A673 (cell line): ENCODE results near the gene AGXT2. TPM values are rescaled to one million over a fixed set of nuclear protein-coding genes. Genes with fewer than 3 reads are reported as not detected.

Experiments used
- BruUV-seq: library from RNA; stranded (reverse); fragments of 400-500 nt; replicated peaks from 2 replicates; lab custom pipeline; 2021; lab: Mats Ljungman, UMichigan
- CTCF ChIA-PET: fragments of 300-600 bp; sonication (Branson Sonifier 250); formaldehyde crosslinking; loops from one replicate; lab custom pipeline; 2022; ENCODE audit warnings: antibody characterized with exemption; lab: Charles Lee
- POLR2A ChIA-PET: fragments of 300-600 bp; sonication (Branson Sonifier 250); formaldehyde crosslinking; loops from one replicate; lab custom pipeline; 2022; ENCODE audit warnings: antibody characterized with exemption; ENCODE audit not compliant: low non-redundant PET; lab: Charles Lee
- DNase-seq: peaks from one replicate; pipeline ENCODE4 v3.0.0-alpha.2; 2015; ENCODE audit warnings: low spot score
- H3K27ac ChIP-seq: fragments of 200-600 bp; sonication (generic); 2 replicates; pipeline ENCODE4 v1.5.1; 2016; ENCODE audit warnings: mixed run types, low read depth, mild to moderate bottlenecking, mixed read lengths, antibody characterized with exemption, low read length; ENCODE audit not compliant: poor library complexity, severe bottlenecking
- H3K27me3 ChIP-seq: fragments of 200-600 bp; sonication (generic); replicated peaks from 2 replicates; pipeline ENCODE4 v1.6.1; 2017; ENCODE audit warnings: mixed run types, low read depth, mild to moderate bottlenecking, mixed read lengths, antibody characterized with exemption, low read length; ENCODE audit not compliant: insufficient read depth, poor library complexity
- H3K36me3 ChIP-seq: fragments of 200-600 bp; sonication (generic); 2 replicates; pipeline ENCODE4 v1.6.1; 2016; ENCODE audit warnings: mixed run types, mild to moderate bottlenecking, mixed read lengths, antibody characterized with exemption, low read length; ENCODE audit not compliant: insufficient read depth, poor library complexity, severe bottlenecking
- H3K4me1 ChIP-seq: fragments of 200-600 bp; sonication (generic); 2 replicates; pipeline ENCODE4 v1.6.1; 2017; ENCODE audit warnings: mixed run types, mild to moderate bottlenecking, mixed read lengths, antibody characterized with exemption, low read length; ENCODE audit not compliant: insufficient read depth, poor library complexity, severe bottlenecking
- H3K4me3 ChIP-seq: fragments of 200-600 bp; sonication (generic); 2 replicates; pipeline ENCODE4 v1.5.1; 2016; ENCODE audit warnings: low read depth, mixed run types, mild to moderate bottlenecking, mixed read lengths, low read length; ENCODE audit not compliant: poor library complexity, severe bottlenecking
- H3K9me3 ChIP-seq: fragments of 200-600 bp; sonication (generic); 2 replicates; pipeline ENCODE4 v1.6.1; 2016; ENCODE audit warnings: mixed run types, low read depth, mild to moderate bottlenecking, mixed read lengths, antibody characterized with exemption, low read length; ENCODE audit not compliant: poor library complexity, severe bottlenecking
- EZH2 ChIP-seq: fragments of 200-600 bp; sonication (generic); IDR thresholded peaks from 2 replicates; pipeline ENCODE4 v1.6.1; 2017; ENCODE audit warnings: borderline replicate concordance, low read depth, mild to moderate bottlenecking, mixed read lengths, antibody characterized with exemption, low read length; ENCODE audit not compliant: poor library complexity, severe bottlenecking
- intact Hi-C: fragments of 100-400 bp; cut with micrococcal nuclease; formaldehyde crosslinking; loops from one replicate; pipeline ENCODE4 v1.10.0; 2022; ENCODE audit not compliant: unreplicated experiment
- total RNA-seq: library from RNA; stranded (reverse); gene quantifications from 2 replicates; pipeline ENCODE4 v1.2.3, GENCODE V29; 2021
- TF ChIP-seq, protein P1 (sequence below): fragments of 300-800, 200-600 bp; sonication (generic); conservative IDR thresholded peaks from 2 replicates; pipeline ENCODE4 v1.5.1; 2017; ENCODE audit warnings: low read depth, mild to moderate bottlenecking, antibody characterized with exemption, low read length, moderate library complexity, mixed read lengths

AGXT2 gene
- total RNA-seq, 1 experiment from 2014 or later = not detected

DNA sequence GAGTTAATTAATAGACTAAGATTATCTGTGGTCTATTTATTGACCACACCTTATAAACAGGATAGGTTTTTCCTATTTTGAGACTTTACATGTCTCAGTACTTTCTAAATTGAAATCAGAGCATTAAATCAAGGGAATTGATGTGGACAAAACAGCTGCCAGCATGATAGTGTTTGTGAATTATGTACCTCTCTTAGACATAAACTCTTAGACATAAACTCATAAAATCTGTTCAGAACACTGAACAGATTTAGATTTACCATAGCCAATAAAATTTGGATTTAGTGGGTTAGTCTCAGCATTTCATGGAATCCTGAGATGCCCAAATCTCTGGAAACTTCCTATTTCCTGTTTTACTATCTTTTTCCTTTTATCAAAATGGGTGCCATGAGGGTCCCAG is 11.5 kb upstream of the AGXT2 start:
- Histone ChIP-seq H3K4me1 (no peaks in the 10 kb centered on the region), H3K4me3 (no peak overlapping the region), H3K27ac (no peak overlapping the region), H3K9me3 (no peaks in the 10 kb centered on the region), H3K36me3 (no peaks in the 10 kb centered on the region), H3K27me3 (peaks cover 19% of the 10 kb centered on the region)
- ChIA-PET CTCF (no interaction called here), POLR2A (no interaction called here)
- no TSS peak for BruUV-seq
- DNase-seq = no peak
- intact Hi-C loops = no loop called here
- no peak for TF ChIP-seq EZH2
- TF ChIP-seq, protein P1, sequence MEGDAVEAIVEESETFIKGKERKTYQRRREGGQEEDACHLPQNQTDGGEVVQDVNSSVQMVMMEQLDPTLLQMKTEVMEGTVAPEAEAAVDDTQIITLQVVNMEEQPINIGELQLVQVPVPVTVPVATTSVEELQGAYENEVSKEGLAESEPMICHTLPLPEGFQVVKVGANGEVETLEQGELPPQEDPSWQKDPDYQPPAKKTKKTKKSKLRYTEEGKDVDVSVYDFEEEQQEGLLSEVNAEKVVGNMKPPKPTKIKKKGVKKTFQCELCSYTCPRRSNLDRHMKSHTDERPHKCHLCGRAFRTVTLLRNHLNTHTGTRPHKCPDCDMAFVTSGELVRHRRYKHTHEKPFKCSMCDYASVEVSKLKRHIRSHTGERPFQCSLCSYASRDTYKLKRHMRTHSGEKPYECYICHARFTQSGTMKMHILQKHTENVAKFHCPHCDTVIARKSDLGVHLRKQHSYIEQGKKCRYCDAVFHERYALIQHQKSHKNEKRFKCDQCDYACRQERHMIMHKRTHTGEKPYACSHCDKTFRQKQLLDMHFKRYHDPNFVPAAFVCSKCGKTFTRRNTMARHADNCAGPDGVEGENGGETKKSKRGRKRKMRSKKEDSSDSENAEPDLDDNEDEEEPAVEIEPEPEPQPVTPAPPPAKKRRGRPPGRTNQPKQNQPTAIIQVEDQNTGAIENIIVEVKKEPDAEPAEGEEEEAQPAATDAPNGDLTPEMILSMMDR = no peak

DNA sequence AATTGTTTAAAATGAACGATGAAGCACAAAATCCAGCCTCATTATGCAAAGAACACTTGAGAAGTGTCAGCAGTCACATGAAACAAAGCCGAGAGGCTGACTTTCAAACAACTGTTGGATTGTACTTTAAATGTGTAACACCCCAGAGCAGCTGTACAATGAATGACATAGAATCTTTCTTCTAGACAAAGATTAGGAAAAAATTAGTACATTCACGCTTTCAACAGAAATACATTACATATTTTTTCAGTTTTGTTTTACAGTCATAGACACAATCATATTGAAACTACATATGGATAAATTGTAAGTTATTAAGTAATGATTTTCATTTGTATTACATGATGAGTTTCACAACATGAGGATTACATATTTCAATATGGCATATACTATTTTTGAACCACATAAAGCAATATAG is 10.6 kb upstream of the AGXT2 start:
- intact Hi-C loops = no loop called here
- CTCF ChIA-PET = no interaction called here
- H3K4me3 ChIP-seq = no peak overlapping the region
- TF ChIP-seq, protein P1 = no peak
- no peak for TF ChIP-seq EZH2
- H3K36me3 ChIP-seq = no peaks in the 10 kb centered on the region
- DNase-seq = no peak
- BruUV-seq = no TSS peak
- H3K27ac ChIP-seq = no peak overlapping the region
- H3K27me3 ChIP-seq = peaks cover 17% of the 10 kb centered on the region
- no peaks in the 10 kb centered on the region for H3K9me3 ChIP-seq
- H3K4me1 ChIP-seq = no peaks in the 10 kb centered on the region
- POLR2A ChIA-PET = interaction anchor here (0.7 kb wide), 1 partner anchor 1026 kb away, joined by 3 read pairs; no protein-coding TSS in a partner anchor

DNA sequence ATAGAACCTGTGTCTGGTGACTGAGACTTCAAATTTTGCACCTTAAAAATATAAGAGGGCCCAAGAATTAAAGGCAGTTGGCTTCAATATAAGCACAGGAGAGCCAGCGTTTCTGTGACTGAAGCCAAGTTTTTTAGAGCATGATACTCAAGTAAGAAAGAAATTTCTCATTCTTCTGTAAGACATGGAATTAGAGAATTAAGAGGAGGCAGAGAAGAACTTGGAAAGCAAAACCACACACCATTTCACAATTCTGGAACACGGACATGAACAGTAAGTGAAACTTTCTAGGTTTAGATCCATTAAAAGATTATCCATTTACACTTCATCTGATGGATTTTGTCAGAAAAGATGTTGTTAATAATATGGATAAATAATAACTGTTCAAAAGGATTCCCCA is 8.9 kb upstream of the AGXT2 start:
- BruUV-seq = no TSS peak
- no peak for TF ChIP-seq EZH2
- TF ChIP-seq, protein P1 = no peak
- CTCF ChIA-PET = no interaction called here

More for the DNA sequence above, 8.9 kb upstream of the AGXT2 start:
- no peak overlapping the region for H3K4me3 ChIP-seq
- peaks cover 12% of the 10 kb centered on the region for H3K27me3 ChIP-seq
- no peaks in the 10 kb centered on the region for H3K9me3 ChIP-seq
- intact Hi-C loops = no loop called here
- DNase-seq = no peak
- H3K27ac ChIP-seq = no peak overlapping the region
- no peaks in the 10 kb centered on the region for H3K4me1 ChIP-seq
- POLR2A ChIA-PET = no interaction called here
- no peaks in the 10 kb centered on the region for H3K36me3 ChIP-seq
